DMS153 treated with DMSO at 0.1 percent for 48 hours (cell line): ENCODE measurements around the gene SPEM2.

Experiments used
- DNase-seq: peaks from one replicate; lab custom pipeline; 2025; ENCODE audit not compliant: unreplicated experiment; lab: John Stamatoyannopoulos, UW

SPEM2 gene

GRCh38 chr17:7403977-7404736 lies 21.3 kb upstream of the SPEM2 start, which contains the start of gene TMEM256:
Gene TMEM256, minus strand, starts transcription at chr17:7404097. Its CDS starts 13 bp downstream, at chr17:7404084.
- peak; percentile 78 for DNase-seq

DNA sequence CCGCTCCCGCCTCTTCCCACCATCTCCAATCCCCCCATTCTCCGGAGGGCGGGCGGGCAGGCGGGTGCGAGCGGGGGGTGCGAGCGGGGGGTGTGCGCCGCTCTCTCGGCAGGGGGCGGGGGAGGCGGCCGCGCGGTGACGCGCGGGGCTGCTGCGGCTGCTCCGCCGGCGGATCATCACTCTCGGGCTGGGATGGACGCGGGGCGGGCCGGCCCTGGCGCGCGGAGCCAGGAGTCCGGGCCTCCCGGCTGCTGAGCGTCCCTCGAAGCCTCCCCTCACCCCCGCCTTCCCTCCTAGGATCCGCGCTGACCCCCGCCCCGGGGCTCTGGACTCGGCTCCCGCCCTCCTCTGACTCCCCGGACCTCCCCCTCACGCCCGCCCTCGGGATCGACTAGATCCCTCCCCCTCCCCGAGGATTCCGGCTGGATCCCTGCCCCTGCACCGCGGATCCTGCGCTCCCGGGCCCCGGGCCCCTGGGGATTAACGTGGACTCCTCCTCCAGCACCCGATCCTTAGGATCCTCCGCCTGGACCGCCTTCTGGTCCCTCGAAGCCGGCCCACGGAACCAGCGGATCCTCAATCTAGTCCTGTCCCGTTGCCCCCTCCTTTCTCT lies 20.6 kb upstream of the SPEM2 start:
- DNase-seq, result no peak

DNA sequence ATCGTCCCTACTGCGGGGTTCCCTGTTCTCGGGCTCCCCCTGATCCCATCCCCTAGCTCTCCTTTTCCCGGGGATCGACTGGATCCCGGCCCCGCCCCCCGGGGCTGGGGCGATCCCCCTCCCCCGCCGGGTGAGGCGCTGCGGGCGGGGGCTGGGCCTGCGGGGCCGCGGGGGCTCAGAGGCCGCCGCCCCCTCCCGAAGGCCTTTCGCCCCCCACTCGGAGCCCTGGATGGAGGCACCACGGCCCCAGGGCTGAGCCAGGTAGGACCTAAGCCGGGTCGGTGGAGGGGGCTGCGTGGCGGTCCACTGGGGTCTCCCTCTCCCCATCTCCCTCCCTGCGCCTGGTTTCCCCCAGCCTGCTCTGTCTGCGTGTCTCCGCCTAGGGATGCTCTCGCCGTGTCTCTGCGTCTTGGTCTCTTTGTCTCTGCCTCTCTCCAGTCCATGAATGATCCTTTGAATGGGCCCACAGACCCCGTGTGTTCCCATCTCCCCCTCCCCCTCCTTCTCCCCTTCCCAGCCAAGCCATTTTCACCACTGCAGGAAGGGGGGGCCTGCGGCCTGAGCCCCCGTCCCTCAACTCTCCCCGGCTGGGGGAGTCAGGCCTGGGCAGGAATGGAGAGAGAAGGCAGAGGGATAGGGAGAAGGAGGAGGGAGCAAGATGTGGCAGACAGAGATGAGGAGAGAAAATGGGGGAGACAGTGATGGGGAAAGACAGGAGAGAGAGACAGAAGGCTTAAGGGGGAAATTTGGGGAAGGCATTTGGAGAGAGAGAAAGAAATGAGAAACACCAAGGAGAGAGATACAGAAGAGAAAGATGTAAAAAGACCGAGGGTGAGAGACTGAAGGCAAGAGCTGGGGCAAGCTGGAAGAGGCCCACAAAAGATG lies 19.8 kb upstream of the SPEM2 start:
- no peak for DNase-seq

GRCh38 chr17:7406235-7406825 lies 19.1 kb upstream of the SPEM2 start:
- no peak for DNase-seq

- no peak for DNase-seq
Measured at GRCh38 chr17:7407082-7407481, 18.3 kb upstream of the SPEM2 start.

- no peak for DNase-seq
Measured at GRCh38 chr17:7407485-7408251, 17.7 kb upstream of the SPEM2 start, which contains the start of gene NLGN2. Gene NLGN2, plus strand, starts transcription at chr17:7407845. Its CDS starts 411 bp downstream, at chr17:7408256.

DNA sequence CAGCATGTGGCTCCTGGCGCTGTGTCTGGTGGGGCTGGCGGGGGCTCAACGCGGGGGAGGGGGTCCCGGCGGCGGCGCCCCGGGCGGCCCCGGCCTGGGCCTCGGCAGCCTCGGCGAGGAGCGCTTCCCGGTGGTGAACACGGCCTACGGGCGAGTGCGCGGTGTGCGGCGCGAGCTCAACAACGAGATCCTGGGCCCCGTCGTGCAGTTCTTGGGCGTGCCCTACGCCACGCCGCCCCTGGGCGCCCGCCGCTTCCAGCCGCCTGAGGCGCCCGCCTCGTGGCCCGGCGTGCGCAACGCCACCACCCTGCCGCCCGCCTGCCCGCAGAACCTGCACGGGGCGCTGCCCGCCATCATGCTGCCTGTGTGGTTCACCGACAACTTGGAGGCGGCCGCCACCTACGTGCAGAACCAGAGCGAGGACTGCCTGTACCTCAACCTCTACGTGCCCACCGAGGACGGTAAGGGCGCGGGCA lies 17.1 kb upstream of the SPEM2 start:
- no peak for DNase-seq

- DNase-seq, result no peak
Measured at GRCh38 chr17:7408863-7409262, 16.6 kb upstream of the SPEM2 start.

- no peak for DNase-seq
Measured at GRCh38 chr17:7409716-7410115, 15.7 kb upstream of the SPEM2 start.

- DNase-seq, result no peak
Measured at GRCh38 chr17:7410634-7411426, 14.6 kb upstream of the SPEM2 start.

DNA sequence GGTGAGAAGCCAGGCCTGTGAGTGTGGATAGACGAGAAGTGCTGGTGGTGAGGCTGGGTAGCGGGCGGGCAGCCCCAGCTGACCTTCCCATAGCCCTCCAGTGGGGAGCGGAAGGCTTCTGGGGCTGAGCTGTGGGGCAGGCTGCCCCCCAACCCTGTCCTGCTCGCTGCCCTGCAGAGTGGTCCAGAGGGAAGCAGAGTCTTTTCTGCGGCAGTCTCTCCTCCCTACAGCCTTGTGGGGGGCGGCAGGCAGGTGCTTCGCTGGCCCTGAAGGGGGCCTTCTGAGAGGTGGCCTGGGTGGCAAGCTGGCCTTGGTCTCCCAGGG lies 14.0 kb upstream of the SPEM2 start:
- DNase-seq, result no peak

- no peak for DNase-seq
Measured at GRCh38 chr17:7413346-7413985, 11.9 kb upstream of the SPEM2 start.

DNA sequence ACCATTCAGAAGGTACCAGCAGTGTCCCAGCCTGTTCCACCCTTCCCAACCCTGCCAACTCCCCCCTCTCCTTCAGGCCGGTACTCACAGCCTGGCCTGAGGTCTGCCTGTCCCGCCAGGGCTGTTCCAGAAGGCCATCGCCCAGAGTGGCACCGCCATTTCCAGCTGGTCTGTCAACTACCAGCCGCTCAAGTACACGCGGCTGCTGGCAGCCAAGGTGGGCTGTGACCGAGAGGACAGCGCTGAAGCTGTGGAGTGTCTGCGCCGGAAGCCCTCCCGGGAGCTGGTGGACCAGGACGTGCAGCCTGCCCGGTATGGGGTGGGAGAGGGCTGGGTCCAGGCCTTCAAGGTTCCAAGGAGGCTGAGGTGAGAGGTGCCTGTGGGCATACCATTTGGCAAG lies 10.6 kb upstream of the SPEM2 start:
- no peak for DNase-seq

- no peak for DNase-seq
Measured at GRCh38 chr17:7415784-7416183, 9.6 kb upstream of the SPEM2 start.

DNA sequence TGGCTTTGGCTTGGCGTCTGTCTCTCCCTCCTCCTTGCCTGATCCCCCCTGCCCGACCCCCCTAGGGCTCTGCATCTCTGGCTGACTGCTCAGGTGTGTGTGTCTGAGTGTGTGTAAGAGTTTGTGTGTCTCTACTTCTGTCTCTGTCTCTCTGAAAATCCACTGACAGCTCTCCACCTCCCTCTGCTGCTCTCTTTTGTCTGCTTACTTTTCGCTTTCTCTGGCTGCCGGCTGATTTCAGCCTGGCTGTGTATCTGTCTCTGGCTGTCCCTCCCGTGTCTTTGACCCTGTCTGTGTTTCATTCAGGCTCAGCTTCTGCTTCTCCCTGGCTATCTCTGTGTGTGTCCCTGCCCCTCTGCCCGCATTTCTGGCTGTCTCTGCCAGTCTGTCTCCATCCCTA lies 9.1 kb upstream of the SPEM2 start:
- no peak for DNase-seq

DNA sequence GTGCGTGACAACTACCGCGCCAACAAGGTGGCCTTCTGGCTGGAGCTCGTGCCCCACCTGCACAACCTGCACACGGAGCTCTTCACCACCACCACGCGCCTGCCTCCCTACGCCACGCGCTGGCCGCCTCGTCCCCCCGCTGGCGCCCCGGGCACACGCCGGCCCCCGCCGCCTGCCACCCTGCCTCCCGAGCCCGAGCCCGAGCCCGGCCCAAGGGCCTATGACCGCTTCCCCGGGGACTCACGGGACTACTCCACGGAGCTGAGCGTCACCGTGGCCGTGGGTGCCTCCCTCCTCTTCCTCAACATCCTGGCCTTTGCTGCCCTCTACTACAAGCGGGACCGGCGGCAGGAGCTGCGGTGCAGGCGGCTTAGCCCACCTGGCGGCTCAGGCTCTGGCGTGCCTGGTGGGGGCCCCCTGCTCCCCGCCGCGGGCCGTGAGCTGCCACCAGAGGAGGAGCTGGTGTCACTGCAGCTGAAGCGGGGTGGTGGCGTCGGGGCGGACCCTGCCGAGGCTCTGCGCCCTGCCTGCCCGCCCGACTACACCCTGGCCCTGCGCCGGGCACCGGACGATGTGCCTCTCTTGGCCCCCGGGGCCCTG lies 8.3 kb upstream of the SPEM2 start:
- no peak for DNase-seq

- no peak for DNase-seq
Measured at GRCh38 chr17:7418472-7419152, 6.8 kb upstream of the SPEM2 start.
